ENCODE measurements around the gene LGALS12. TPM values are rescaled to one million over a fixed set of nuclear protein-coding genes. Genes with fewer than 3 reads are reported as not detected.
A peak's percentile ranks its signal among the peaks of the same experiment; 100 is the strongest.

Gene LGALS12
- total and polyA plus RNA-seq, 2 donors (not counting 1 experiment from before 2014, with no cell fraction given), result 0.19 TPM; not detected in 1

DNA sequence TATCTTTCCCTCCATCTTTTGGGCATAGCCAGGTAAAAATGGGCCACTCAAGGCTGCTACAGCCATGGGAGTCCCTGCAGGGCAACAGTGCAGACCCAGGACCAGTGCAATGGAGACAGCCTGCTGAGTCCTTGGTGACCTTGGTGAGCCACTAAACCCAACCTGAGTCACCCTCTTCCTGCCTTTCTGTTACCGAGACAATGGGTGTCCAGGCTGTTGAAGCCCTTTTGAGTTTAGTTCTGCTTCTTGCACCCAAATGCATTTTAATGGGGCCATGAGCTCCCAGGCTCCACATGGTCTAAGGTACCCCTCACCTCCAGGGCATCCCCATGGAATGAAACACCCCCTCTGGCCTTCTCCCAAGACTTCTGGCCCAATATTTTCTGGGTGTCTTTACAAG, 29.9 kb downstream of the LGALS12 start:
- Histone ChIP-seq H3K9me3 (ENCODE audit: control extremely low read depth in 1 of 3, control insufficient read depth in 2 of 3, insufficient read depth in 1 of 3, low read length in 2 of 3) (no peaks in the 10 kb centered on the region), H4K20me1 (ENCODE audit: control insufficient read depth, insufficient read depth, low read length, poor library complexity, severe bottlenecking) (no peaks in the 10 kb centered on the region), H3K36me3 (replicated peaks in 1 of 2; ENCODE audit: control extremely low read depth in 1 of 2, control insufficient read depth in 1 of 2, extremely low read depth in 1 of 2, insufficient read depth in 2 of 2, low read length in 1 of 2) (no peaks in the 10 kb centered on the region), H3K27me3 (replicated peaks in 1 of 4; ENCODE audit: control extremely low read depth in 1 of 4, control insufficient read depth in 3 of 4, insufficient read depth in 4 of 4, low read length in 3 of 4) (no peaks in the 10 kb centered on the region), H3K9ac (ENCODE audit: low read length) (no peak overlapping the region), H3K4me3 (ENCODE audit: control extremely low read depth in 1 of 5, extremely low read depth in 1 of 5, insufficient read depth in 1 of 5, low read depth in 2 of 5, low read length in 4 of 5) (no peak overlapping the region), H3K4me1 (ENCODE audit: control insufficient read depth in 2 of 2, insufficient read depth in 2 of 2, low read length in 2 of 2) (peaks cover 29 to 42% of the 10 kb centered on the region in 2 donors), H3K79me2 (ENCODE audit: control insufficient read depth, insufficient read depth, low read length) (peaks cover 13% of the 10 kb centered on the region), H2AFZ (ENCODE audit: insufficient read depth, low read depth, low read length, poor library complexity, severe bottlenecking) (no peak overlapping the region), H3K27ac (ENCODE audit: low read length in 2 of 2) (no peak overlapping the region), H3K4me2 (replicated peaks; ENCODE audit: low read depth, low read length, poor library complexity, severe bottlenecking) (no peak overlapping the region)
- no peak overlapping the region for H3K27ac Mint-ChIP-seq
- H3K27me3 Mint-ChIP-seq, result no peaks in the 10 kb centered on the region
- ATAC-seq (ENCODE audit: low read depth), result no peak
- ChIA-PET POLR2A (no interaction called here), CTCF (interaction anchor here (2.2 kb wide), 1 partner anchor 57 kb away, joined by 11 read pairs; no protein-coding TSS in a partner anchor)
- intact Hi-C loops (cut with micrococcal nuclease), result no loop called here
- H3K4me3 Mint-ChIP-seq, result peak overlapping the region; percentile 84
- no peak for TF ChIP-seq EZH2 (IDR thresholded peaks at IDR 0.05; ENCODE audit: borderline replicate concordance, insufficient read depth, low read depth, low read length, poor library complexity, severe bottlenecking)
- TF ChIP-seq, protein P1, sequence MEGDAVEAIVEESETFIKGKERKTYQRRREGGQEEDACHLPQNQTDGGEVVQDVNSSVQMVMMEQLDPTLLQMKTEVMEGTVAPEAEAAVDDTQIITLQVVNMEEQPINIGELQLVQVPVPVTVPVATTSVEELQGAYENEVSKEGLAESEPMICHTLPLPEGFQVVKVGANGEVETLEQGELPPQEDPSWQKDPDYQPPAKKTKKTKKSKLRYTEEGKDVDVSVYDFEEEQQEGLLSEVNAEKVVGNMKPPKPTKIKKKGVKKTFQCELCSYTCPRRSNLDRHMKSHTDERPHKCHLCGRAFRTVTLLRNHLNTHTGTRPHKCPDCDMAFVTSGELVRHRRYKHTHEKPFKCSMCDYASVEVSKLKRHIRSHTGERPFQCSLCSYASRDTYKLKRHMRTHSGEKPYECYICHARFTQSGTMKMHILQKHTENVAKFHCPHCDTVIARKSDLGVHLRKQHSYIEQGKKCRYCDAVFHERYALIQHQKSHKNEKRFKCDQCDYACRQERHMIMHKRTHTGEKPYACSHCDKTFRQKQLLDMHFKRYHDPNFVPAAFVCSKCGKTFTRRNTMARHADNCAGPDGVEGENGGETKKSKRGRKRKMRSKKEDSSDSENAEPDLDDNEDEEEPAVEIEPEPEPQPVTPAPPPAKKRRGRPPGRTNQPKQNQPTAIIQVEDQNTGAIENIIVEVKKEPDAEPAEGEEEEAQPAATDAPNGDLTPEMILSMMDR (IDR thresholded peaks at IDR 0.05), result no peak
- 90% methylated on average over 1 of the region's 1 CpG for WGBS (ENCODE audit: insufficient coverage)
- DNase-seq, result no peak
- H3K4me1 Mint-ChIP-seq, result peaks cover 47% of the 10 kb centered on the region
- H3K9me3 Mint-ChIP-seq (ENCODE audit: insufficient read depth), result no peaks in the 10 kb centered on the region

DNA sequence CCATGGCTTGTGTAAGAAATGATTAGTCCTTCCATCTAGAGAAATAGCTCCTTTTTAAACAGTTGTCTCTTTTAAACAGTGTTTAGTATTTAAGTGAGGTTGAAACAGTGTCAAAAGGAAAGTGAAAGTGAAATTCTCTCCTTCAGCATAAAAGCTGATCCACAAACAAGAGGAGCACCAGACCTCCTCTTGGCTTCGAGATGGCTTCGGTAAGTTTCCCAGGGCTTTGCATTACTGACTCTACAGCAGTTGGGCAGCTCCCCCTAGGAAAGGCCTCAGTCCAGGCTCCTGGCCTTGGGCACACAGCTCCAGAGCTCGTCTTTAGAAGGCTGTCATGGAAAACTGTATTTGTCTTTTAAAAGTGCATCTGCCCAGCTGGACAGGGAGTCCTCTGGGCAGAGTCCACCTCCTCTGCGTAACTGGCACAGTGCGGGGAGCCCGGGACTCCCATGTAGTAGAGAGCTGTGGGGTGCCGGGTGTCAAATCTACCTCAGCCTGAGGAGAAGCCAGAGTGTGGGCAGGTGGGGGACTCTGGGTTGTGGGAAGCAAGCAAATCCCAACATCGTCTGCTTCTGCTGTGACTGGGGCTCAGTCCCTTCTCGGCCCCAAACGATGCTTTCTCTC, 30.9 kb downstream of the LGALS12 start, which contains the start of gene PLAAT4:
PLAAT4 (plus strand) TSS at position 140 of the 624 bp plus-strand sequence; CDS start at position 201, 61 bp downstream.
- Histone ChIP-seq H4K20me1 (ENCODE audit: control insufficient read depth, insufficient read depth, low read length, poor library complexity, severe bottlenecking) (no peaks in the 10 kb centered on the region), H3K9me3 (ENCODE audit: control extremely low read depth in 1 of 3, control insufficient read depth in 2 of 3, insufficient read depth in 1 of 3, low read length in 2 of 3) (no peaks in the 10 kb centered on the region), H3K36me3 (replicated peaks in 1 of 2; ENCODE audit: control extremely low read depth in 1 of 2, control insufficient read depth in 1 of 2, extremely low read depth in 1 of 2, insufficient read depth in 2 of 2, low read length in 1 of 2) (no peaks in the 10 kb centered on the region), H3K9ac (ENCODE audit: low read length) (peak within 1 kb of the TSS; percentile 77), H3K4me2 (replicated peaks; ENCODE audit: low read depth, low read length, poor library complexity, severe bottlenecking) (peak within 1 kb of the TSS; percentile 90), H3K4me3 (ENCODE audit: control extremely low read depth in 1 of 5, extremely low read depth in 1 of 5, insufficient read depth in 1 of 5, low read depth in 2 of 5, low read length in 4 of 5) (peak within 1 kb of the TSS; percentile 1 to 89 (median 64)), H3K4me1 (ENCODE audit: control insufficient read depth in 2 of 2, insufficient read depth in 2 of 2, low read length in 2 of 2) (peaks cover 22 to 34% of the 10 kb centered on the region in 2 donors), H3K79me2 (ENCODE audit: control insufficient read depth, insufficient read depth, low read length) (peaks cover 13% of the 10 kb centered on the region), H2AFZ (ENCODE audit: insufficient read depth, low read depth, low read length, poor library complexity, severe bottlenecking) (peak within 1 kb of the TSS; percentile 92), H3K27me3 (replicated peaks in 1 of 4; ENCODE audit: control extremely low read depth in 1 of 4, control insufficient read depth in 3 of 4, insufficient read depth in 4 of 4, low read length in 3 of 4) (no peaks in the 10 kb centered on the region), H3K27ac (ENCODE audit: low read length in 2 of 2) (peak within 1 kb of the TSS; percentile 63)
- DNase-seq (peak; percentile 63), ATAC-seq (ENCODE audit: low read depth) (peak; percentile 64)
- intact Hi-C loops (cut with micrococcal nuclease), result no loop called here
- peak within 1 kb of the TSS; percentile 84 for H3K4me3 Mint-ChIP-seq
- ChIA-PET CTCF (interaction anchor here (1.1 to 2.2 kb wide), 8 partner anchors 9 to 202 kb away, joined by 3 to 11 read pairs (median 4); partner anchors contain the start of gene PLAAT2), POLR2A (interaction anchor here (0.7 kb wide), 1 partner anchor 1236 kb away, joined by 3 read pairs; no protein-coding TSS in a partner anchor)
- H3K27me3 Mint-ChIP-seq, result no peaks in the 10 kb centered on the region
- H3K27ac Mint-ChIP-seq, result peak within 1 kb of the TSS; percentile 86
- 23% methylated on average over 10 of the region's 10 CpGs for WGBS (ENCODE audit: insufficient coverage)
- H3K9me3 Mint-ChIP-seq (ENCODE audit: insufficient read depth), result no peaks in the 10 kb centered on the region
- H3K4me1 Mint-ChIP-seq, result peaks cover 43% of the 10 kb centered on the region
- TF ChIP-seq EZH2 (IDR thresholded peaks at IDR 0.05; ENCODE audit: borderline replicate concordance, insufficient read depth, low read depth, low read length, poor library complexity, severe bottlenecking), result no peak
- TF ChIP-seq, protein P1 (IDR thresholded peaks at IDR 0.05), result no peak
